GM18505 (cell line): ENCODE measurements around the gene PHLPP1.

Experiments
- ATAC-seq: cut with Tn5 transposase; IDR thresholded peaks from one replicate; pipeline ENCODE4 v1.9.1; 2021; ENCODE audit not compliant: unreplicated experiment
- POLR2A ChIP-seq: IDR thresholded peaks from 4 replicates; pipeline ENCODE4 v1.6.1; 2011; ENCODE audit warnings: borderline replicate concordance; ENCODE audit not compliant: insufficient read depth, insufficient read length; ENCODE audit errors: extremely low read depth

The PHLPP1 gene

DNA sequence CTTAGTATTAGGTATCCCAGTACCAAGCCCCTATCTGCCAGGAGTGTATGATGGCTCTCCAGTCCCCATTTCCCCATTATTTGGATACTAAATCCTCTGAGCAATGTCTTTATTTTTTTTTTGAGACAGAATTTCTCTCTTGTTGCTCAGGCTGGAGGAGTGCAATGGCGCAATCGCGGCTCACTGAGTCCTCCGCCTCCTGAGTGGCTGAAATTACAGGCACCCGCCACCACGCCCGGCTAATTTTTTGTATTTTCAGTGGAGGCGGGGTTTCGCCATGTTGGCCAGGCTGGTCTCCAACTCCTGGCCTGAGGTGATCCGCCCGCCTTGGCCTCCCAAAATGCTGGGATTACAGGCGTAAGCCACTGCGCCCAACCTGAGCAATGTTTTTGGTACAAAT is 3.6 kb upstream of the PHLPP1 start:
- ATAC-seq = no peak
- TF ChIP-seq POLR2A = no peak

GRCh38 chr18:62713651-62714247 is 1.6 kb upstream of the PHLPP1 start:
- no peak for ATAC-seq
- no peak for TF ChIP-seq POLR2A

GRCh38 chr18:62714671-62715435 is 488 bp upstream of the PHLPP1 start:
- peak; percentile 61 for ATAC-seq
- TF ChIP-seq POLR2A = no peak

DNA sequence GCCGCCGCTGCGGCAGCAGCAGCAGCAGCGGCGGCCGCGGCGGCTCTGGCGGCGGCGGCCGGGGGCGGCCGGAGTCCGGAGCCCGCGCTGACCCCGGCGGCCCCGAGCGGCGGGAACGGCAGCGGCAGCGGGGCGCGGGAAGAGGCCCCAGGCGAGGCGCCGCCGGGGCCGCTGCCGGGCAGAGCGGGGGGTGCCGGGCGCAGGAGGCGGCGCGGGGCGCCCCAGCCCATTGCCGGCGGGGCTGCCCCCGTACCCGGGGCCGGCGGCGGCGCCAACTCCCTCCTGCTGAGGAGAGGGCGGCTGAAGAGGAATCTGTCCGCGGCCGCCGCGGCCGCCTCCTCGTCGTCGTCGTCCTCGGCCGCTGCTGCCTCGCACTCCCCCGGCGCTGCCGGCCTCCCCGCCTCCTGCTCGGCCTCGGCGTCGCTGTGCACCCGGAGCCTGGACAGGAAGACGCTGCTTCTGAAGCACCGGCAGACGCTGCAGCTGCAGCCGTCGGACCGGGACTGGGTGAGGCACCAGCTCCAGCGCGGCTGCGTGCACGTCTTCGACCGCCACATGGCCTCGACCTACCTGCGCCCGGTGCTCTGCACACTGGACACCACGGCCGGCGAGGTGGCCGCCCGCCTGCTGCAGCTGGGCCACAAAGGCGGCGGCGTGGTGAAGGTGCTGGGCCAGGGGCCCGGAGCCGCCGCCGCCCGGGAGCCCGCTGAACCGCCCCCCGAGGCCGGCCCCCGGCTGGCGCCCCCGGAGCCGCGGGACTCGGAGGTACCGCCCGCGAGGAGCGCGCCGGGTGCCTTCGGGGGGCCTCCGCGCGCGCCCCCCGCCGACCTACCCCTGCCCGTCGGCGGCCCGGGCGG is 646 bp downstream of the PHLPP1 start:
- peak; percentile 29 for ATAC-seq
- TF ChIP-seq POLR2A = peak; percentile 16

GRCh38 chr18:62716619-62717168 is 1.4 kb downstream of the PHLPP1 start:
- TF ChIP-seq POLR2A = no peak
- ATAC-seq = peak; percentile 27

GRCh38 chr18:62717169-62717924 is 2.0 kb downstream of the PHLPP1 start:
- no peak for ATAC-seq
- no peak for TF ChIP-seq POLR2A

DNA sequence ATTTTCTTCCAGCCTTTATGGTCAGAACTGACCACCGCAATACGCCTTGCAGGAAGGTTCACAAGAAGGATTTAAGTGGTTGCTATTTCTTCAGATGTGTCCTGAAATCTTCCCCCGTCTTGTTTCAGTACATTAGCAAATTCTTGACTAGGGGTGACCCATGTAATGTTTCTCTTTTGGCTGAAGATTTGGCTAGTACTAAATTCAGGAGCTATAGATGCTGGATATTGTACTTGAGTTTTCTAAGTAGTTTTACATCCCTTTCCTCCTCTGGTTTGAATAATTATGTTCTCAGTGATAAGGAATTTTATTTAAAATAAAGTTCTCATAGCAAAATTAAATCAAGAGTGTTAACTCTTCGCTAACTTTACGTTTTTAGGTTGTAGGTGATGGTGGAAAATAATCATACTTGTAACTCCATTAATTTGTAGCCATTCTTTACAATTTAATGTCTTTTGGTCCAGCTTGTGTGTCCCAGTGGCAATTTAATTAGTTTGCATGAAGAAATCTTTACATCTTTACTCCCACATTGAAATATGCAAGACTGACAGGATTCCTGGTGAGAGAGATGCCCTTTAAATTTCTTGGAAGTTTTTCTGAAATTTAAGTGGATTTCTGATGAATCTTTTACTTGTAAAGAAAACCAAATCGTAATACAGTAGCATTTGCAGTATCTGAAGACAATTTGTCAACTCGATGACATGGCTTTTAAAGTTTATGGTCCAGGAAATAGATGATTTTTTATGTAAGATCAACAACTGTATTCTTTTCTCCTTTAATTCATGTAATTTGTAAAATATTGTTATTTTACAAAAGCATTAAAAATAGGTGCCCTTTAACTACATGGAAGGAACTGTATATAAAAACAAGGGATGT is 2.8 kb downstream of the PHLPP1 start:
- no peak for ATAC-seq
- TF ChIP-seq POLR2A = no peak

DNA sequence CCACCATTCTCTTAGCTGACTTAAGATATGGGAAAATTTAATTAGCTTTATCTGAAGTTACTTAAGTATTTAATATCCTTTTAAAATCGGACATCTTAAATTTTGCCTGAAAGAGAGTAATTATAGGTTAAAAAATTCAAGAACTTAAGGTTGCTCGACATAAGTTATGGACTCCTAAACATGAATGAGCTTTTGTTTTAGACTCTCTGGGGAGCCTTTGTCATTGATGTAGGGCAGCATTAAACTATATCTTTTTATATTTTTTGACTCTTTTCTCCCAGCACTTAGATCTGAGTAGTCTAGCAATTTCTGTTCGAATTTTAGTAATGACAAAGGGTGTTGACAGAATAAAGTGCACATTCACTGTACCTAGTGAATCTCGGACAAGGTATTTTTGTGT is 4.7 kb downstream of the PHLPP1 start:
- no peak for ATAC-seq
- no peak for TF ChIP-seq POLR2A

GRCh38 chr18:62720766-62721613 is 5.6 kb downstream of the PHLPP1 start:
- no peak for ATAC-seq
- no peak for TF ChIP-seq POLR2A

DNA sequence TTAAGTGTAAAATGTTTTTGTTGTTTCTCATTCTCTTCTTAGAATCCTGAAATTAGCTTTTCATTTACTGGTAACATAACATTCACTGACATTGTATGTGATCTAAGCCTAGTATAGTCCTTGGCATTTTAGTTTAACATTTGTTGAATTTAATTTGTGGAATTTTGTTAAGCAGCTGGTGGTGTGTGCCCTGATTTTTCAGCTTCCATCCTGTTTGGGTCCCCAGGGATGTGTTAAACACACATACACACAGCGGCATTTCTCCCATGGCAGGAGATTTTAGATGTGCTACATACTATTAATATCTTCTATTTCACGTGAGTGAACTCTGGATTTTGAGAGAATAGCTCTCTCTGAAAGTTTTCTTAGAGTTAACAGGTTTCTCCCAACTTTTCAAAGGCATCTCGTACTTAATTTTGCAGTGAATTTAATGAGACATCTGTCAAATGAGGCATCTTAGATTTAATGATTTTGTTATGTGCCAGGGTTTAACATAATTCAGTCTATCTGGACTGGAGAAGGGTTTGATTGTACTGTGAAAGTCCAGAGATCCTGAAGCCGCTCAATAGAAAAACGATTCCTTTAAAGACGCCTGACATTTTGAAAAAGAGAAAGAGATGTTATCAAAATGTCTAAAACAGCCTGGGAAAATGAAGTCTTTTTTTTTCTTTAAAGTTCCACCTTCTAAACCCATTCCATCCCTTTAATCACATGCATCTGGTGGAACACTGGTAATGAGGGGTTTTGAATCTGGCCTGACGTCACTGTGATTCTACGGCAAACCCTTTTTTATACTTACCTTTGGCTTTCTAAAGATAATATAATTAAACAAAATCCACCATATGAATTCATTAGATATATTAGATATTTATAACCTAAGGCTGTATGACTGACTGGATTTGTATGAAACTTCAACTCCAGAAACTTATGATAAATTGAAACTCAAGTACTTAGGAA is 6.8 kb downstream of the PHLPP1 start:
- no peak for TF ChIP-seq POLR2A
- no peak for ATAC-seq

DNA sequence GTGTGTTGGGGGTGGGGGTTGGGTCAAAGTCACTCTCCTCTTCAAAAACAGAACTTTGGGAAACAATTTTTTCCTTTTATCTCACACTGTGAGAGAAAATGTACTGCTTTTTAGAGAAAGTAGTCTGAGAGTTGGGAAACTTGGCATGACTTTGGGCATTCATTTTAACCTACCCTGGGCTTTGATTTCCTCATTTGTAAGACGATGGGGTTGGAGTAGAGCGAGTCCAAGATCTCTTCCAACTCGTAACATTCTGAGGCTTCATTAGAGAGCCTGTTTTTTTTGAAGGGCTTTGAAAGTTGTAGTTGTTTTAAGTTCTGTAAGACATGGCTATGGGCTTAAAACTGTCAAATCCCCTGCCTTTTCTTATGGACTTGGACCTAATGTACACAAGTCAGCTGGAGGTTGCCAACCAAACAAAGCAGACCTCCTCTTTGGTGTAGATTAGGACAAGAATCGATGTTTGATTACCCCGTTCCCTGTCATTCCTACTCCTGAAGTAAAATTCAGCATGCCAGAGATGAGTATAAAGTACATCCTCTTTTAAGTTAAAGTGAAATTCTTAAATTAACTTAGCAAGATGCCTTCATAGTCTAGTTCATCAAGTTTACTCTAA is 8.4 kb downstream of the PHLPP1 start:
- ATAC-seq = no peak

More for the DNA sequence above, 8.4 kb downstream of the PHLPP1 start:
- TF ChIP-seq POLR2A = no peak
